ENCODE results near the gene DSCAM. TPM values are rescaled to one million over a fixed set of nuclear protein-coding genes. Genes with fewer than 3 reads are reported as not detected.

Gene DSCAM
- total RNA-seq, 1 experiment from 2014 or later: not detected

DNA sequence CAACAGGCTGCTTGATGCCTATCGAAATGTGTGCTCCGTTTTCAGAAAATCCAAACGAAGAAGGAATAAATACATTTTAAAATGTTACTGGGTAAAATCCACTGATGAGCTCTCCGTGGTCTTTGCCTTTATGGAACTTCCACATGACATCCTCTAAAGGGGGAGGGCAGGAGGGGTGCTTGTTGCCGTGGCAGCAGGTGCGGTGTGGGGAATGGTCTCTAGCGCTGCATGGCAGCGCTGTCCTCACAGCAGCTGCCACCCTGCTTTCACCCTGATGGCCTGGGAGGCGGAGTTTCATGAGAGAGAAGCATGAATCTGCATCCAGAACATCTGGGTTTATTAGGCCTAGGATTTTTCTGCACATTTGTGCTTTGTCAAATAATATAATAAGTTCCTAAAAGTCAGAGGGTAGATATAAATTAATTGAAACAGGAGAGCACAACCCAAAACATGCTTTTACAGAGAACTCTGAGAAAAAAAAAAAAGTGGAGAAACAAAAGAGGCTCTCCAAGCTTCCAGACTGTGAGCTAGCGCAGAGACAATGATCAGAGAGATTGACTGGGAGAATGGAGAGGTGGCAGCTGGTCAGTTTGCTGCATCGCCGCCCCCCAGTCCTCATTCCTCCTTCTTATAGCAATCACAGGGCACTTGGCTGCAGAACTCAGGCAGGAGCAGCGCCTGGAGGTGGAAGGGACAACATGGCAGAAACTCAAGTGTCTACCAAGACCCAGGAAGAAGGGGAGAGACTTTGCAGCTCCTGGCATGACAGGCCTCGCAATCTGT is 228.6 kb downstream of the DSCAM start:
- no peak for DNase-seq (ENCODE audit: low spot score)

GRCh38 chr21:40616377-40616704 is 230.6 kb downstream of the DSCAM start:
- DNase-seq (ENCODE audit: low spot score): no peak

DNA sequence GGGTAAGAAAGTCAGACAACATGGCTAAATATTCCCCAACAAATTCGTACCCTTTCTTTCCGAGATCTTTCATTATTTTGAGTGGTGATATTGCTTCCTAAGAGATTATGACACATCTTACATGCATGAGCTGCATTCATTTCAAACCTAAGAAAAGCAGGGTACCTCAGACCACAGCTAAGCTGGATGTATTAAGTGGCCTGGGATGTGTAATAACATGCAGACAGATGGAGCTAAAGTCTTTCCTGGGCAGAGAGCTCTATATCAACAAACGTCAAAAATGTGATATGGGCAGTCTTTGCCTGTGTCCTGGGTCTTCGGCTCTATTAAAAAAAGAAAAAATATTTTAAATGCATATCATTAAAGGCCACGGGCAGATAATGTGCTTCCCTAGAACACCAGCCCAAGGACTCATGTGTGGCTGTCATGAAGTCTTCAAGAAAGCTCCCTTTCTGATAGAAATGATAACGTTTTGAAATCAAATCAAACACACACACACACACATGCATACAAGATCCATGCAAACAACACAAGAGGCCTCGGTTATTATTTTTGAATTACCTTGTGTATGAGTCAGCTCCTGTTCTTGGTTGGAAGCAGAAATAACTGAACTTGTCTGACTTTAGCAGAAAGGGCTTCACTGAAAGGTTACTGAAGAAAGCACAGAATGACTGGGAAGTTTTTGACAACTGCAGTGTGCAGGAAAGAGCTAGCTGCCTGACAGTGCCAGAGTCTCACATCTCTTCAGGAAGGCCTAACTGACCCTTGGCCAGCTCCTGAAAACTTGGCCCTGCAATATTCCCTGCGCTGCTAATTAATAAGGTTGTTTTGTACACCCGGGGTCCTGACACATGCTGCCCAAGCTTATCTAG is 231.2 kb downstream of the DSCAM start:
- no peak for DNase-seq (ENCODE audit: low spot score)

DNA sequence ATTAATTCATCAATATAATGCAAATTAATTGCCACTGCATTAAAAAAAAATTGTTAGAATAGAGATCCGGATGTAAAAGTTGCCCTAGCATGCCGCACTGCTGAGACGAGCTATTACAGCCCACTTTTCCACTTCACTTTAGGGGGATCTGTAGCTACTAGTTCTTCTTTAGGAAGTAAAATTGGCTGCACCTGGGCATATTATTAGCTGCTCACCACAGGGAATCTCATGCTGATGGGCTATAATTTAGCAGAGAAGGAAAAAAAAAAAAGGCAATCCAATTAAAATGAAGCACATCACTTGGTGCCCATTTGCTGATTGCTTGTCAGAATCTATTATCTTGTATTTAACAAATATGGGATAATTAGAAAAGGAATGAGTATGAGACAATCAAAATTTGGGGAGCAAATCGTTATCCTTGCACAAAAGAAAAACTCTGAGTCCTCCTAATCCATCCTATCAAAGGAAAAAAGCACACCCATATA is 233.4 kb downstream of the DSCAM start:
- no peak for DNase-seq (ENCODE audit: low spot score)

DNA sequence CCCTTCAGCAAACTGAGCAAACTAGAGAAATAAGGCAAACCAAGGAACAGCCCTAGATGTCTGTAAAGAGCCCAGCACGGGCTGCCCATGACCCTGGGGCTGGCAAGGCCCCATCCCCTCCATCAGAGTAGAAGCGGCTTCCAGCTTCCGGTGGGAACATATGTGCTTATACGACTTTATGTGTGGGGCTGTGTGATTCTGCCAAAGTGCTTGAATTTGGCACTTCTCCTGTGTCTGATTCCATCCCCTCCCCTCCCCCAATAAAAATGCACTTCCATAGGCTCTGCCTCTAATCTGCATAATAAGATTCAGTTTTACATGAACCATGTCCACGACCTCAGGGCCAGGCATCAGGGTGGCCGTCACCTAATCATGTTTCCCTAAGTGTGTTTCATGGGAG is 236.6 kb downstream of the DSCAM start:
- no peak for DNase-seq (ENCODE audit: low spot score)

- no peak for DNase-seq (ENCODE audit: low spot score)
Observed at GRCh38 chr21:40606341-40606740, 240.6 kb downstream of the DSCAM start.

DNA sequence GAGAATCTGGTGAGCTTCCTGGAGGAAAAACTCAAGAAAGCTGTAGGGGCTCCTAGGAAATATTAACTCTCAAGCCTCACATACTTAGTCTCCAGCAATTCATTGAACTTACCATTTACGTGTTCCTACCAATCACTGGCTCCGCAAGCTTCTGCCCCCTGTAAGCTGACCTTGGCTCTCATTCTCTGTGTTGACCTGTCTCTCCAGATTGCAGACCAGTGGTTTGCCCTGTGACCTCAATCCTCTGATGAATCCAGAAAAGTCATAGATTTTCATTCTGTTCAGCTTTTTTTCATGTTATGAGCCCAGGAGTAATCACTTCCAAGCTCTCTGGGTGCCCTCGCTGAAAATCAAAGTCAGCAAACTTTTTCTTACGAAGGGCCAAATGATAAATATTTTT is 241.9 kb downstream of the DSCAM start:
- no peak for DNase-seq (ENCODE audit: low spot score)

GRCh38 chr21:40603774-40604173 is 243.2 kb downstream of the DSCAM start:
- no peak for DNase-seq (ENCODE audit: low spot score)

DNA sequence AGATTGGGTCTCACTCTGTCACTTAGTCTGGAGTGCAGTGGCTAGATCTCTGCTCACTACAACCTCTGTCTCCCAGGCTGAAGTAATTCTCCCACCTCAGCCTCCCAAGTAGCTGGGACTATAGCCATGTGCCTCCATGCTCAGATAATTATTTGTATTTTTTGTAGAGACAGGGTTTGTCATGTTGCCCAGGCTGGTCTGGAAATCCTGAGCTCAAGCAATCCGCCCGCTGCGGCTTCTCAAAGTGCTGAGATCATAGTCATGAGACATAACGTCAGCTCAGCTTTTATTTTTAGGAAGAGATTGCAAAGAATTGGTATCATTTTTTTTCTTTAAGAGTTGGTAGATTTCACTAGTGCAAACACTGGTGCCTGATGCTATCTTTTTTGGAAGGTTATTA is 244.9 kb downstream of the DSCAM start:
- DNase-seq (ENCODE audit: low spot score): no peak

GRCh38 chr21:40595806-40596205 is 251.2 kb downstream of the DSCAM start:
- DNase-seq (ENCODE audit: low spot score): no peak

DNA sequence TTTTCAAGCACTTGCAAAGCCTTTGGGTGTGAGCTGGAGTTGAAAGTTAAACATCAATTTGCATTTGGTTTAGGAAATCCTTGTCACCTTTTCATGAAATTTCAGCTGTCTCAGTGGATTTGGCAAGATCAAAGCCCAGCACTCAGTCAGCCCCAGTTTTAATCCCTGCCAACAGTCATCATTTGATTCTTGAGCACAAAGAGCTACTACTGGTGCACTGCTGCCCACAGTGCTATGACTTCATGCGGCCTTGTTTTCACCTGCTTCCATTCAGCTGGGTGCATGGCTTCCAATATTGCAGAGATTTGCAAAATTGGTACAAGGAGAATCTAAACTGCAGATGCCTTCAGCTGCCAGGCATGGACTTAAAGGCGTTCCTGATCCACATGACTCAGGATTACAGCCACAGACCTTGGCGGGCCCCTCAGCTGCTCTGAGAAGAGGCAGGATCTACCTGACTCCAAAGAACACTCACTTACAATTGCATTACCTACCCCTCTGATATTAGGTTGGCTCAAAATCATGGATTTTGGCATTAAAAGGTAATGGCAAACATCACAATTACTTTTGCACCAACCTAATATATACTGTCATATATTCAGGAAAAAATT is 259.1 kb downstream of the DSCAM start:
- no peak for DNase-seq (ENCODE audit: low spot score)

DNA sequence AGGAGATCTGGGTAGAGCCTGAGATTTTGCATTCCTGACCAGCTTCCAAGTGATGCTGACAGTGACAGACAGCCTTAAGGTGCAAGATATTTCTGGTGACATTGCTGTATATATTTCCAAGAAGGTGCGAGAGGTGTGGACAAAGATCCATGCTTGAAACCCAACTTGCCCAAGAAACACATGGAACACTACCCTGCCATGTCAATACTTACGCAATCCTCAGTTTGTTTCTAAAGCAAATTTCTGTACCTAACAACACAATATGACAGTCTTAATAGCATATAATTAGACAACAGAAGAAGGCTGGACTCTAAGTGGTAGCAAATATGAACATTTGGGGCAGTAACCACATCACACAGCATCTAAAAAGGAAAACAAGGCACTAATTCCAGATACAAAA is 260.4 kb downstream of the DSCAM start:
- no peak for DNase-seq (ENCODE audit: low spot score)

- no peak for DNase-seq (ENCODE audit: low spot score)
Observed at GRCh38 chr21:40577285-40578043, 269.5 kb downstream of the DSCAM start.

DNA sequence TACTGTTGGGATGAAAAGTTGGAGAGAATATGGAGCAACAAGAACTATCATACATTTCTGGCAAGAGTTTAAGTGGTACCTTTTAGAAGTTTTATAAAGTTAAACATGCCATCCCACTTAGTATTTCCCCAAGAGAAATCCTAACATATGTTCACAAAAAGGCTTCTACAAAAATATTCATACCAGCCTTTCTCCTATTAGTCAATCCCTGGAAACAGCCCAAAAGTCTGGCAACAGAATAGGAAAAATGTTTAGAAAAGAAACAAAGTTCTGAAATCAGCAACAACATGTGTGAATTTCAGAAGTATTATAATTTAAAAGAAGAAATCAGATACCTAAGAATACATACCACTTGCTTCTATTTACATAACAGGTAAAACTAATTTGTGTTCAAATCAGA is 271.0 kb downstream of the DSCAM start:
- DNase-seq (ENCODE audit: low spot score): no peak

- no peak for DNase-seq (ENCODE audit: low spot score)
Observed at GRCh38 chr21:40569357-40569756, 277.6 kb downstream of the DSCAM start.

DNA sequence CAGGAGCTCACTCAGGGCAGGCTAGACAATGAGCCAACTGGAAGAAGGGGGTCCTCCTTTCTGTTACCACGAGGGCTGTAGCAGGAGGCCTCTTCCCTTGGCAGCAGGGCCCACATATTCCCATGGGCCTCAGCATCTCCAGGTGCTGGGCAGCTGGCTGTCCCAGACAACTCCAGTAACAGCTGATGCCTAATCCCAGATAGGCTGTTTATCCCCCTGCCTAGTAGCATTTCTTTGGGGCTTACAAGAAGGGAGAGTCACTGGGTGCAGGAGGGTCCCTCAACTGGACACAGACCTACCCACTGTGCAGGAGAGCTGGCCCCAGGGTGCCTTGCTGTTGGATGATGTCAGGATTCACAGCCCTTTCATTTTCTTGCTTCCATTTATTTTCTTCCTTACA is 278.2 kb downstream of the DSCAM start:
- DNase-seq (ENCODE audit: low spot score): no peak

GRCh38 chr21:40567501-40567900 is 279.5 kb downstream of the DSCAM start:
- no peak for DNase-seq (ENCODE audit: low spot score)

- no peak for DNase-seq (ENCODE audit: low spot score)
Observed at GRCh38 chr21:40566486-40566885, 280.5 kb downstream of the DSCAM start.

GRCh38 chr21:40564318-40564717 is 282.6 kb downstream of the DSCAM start:
- no peak for DNase-seq (ENCODE audit: low spot score)

DNA sequence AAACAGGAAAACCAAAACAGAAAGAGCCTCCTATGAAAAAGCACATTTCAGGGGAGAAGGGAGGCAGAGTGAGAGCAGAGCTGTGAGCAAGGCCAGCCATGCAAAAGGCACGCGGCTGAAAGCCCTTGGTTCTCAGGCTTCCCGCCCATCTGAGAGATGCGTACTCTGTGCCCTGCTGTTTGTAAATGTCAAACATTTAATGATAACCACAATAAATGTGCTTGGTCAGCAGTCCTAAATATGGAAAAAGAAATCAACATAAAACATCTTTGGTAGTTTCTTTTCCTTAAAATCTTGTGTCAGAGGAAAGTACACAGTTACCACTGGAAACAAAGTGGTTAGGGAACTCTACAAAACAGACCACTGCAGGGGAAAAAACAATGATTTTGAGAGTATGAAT is 283.1 kb downstream of the DSCAM start:
- DNase-seq (ENCODE audit: low spot score): no peak

GRCh38 chr21:40562242-40563002 is 284.5 kb downstream of the DSCAM start:
- DNase-seq (ENCODE audit: low spot score): no peak
